Measurements from ENCODE around the gene LRRIQ3. TPM values are rescaled to one million over a fixed set of nuclear protein-coding genes. Genes with fewer than 3 reads are reported as not detected.

Gene LRRIQ3
- total and polyA plus RNA-seq, 2 of the 13 experiments (the other 11 are each of a cell fraction or from before 2014, with no cell fraction given), result 1.1 to 1.3 TPM

DNA sequence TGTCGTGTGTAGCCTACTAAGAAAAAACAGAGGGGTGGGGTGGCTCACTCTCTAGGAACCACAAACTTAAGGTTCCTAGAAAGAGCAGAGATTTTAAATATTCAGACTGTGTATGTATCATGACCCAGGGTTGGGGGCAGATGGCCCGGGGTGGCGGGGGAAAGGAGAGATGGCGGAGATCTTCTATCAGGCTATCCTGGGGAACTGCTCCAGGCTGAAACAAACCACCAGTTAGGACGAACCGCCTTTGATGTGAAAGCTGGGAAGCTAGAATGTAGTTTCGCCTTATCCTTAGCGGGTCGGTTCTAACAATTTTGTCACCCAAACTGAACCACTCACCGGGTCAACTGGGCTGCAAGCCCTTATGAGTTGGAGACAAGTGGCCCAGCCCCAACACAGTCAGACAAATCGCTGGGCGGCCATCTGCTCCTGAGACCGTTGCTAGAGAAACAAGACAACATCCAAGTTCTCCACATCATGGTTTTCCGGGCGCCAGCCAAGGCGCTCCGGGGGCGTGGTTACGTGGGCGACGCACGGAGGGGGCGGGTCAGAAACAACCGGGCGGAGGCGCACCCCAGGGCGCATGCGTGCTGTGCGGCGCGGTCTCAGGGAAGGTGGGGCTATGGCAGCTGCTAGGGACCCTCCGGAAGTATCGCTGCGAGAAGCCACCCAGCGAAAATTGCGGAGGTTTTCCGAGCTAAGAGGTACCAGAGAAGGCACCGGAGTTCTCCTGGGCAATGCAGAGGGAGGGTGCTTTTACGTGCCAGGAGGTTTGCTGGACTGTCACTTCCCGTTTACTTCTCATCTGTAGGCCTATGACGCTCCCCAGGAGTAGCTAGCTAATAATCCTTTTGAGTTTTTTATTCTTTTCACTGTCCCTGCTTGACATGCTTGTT, at the start of gene LRRIQ3, which contains the start of gene FPGT (continued):
- peak; percentile 69; the same call in 1 of the 2 replicates for TF ChIP-seq ZNF335 (CRISPR knock-in tag; IDR thresholded peaks at IDR 0.05)
- TF ChIP-seq, protein P1, sequence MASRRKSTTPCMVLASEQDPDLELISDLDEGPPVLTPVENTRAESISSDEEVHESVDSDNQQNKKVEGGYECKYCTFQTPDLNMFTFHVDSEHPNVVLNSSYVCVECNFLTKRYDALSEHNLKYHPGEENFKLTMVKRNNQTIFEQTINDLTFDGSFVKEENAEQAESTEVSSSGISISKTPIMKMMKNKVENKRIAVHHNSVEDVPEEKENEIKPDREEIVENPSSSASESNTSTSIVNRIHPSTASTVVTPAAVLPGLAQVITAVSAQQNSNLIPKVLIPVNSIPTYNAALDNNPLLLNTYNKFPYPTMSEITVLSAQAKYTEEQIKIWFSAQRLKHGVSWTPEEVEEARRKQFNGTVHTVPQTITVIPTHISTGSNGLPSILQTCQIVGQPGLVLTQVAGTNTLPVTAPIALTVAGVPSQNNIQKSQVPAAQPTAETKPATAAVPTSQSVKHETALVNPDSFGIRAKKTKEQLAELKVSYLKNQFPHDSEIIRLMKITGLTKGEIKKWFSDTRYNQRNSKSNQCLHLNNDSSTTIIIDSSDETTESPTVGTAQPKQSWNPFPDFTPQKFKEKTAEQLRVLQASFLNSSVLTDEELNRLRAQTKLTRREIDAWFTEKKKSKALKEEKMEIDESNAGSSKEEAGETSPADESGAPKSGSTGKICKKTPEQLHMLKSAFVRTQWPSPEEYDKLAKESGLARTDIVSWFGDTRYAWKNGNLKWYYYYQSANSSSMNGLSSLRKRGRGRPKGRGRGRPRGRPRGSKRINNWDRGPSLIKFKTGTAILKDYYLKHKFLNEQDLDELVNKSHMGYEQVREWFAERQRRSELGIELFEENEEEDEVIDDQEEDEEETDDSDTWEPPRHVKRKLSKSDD (CRISPR knock-in tag; IDR thresholded peaks at IDR 0.05; ENCODE audit: low read depth), result no peak
- TF ChIP-seq ZNF501 (CRISPR knock-in tag; IDR thresholded peaks at IDR 0.05), result peak; percentile 67
- TF ChIP-seq, protein P2, sequence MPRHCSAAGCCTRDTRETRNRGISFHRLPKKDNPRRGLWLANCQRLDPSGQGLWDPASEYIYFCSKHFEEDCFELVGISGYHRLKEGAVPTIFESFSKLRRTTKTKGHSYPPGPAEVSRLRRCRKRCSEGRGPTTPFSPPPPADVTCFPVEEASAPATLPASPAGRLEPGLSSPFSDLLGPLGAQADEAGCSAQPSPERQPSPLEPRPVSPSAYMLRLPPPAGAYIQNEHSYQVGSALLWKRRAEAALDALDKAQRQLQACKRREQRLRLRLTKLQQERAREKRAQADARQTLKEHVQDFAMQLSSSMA (CRISPR knock-in tag; IDR thresholded peaks at IDR 0.05), result 0 out of 2 replicates have a peak, but pooled peaks have one; percentile 32
- TF ChIP-seq MIXL1 (CRISPR knock-in tag; IDR thresholded peaks at IDR 0.05), result 0 out of 2 replicates have a peak, but pooled peaks have one; percentile 10
- no peak for TF ChIP-seq XBP1 (CRISPR knock-in tag; IDR thresholded peaks at IDR 0.05)
- TF ChIP-seq, protein P3, sequence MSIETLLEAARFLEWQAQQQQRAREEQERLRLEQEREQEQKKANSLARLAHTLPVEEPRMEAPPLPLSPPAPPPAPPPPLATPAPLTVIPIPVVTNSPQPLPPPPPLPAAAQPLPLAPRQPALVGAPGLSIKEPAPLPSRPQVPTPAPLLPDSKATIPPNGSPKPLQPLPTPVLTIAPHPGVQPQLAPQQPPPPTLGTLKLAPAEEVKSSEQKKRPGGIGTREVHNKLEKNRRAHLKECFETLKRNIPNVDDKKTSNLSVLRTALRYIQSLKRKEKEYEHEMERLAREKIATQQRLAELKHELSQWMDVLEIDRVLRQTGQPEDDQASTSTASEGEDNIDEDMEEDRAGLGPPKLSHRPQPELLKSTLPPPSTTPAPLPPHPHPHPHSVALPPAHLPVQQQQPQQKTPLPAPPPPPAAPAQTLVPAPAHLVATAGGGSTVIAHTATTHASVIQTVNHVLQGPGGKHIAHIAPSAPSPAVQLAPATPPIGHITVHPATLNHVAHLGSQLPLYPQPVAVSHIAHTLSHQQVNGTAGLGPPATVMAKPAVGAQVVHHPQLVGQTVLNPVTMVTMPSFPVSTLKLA (IDR thresholded peaks at IDR 0.05), result peak; percentile 29
- TF ChIP-seq, protein P4, sequence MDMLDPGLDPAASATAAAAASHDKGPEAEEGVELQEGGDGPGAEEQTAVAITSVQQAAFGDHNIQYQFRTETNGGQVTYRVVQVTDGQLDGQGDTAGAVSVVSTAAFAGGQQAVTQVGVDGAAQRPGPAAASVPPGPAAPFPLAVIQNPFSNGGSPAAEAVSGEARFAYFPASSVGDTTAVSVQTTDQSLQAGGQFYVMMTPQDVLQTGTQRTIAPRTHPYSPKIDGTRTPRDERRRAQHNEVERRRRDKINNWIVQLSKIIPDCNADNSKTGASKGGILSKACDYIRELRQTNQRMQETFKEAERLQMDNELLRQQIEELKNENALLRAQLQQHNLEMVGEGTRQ (IDR thresholded peaks at IDR 0.05; ENCODE audit: low read depth, low read length), result no peak
- TF ChIP-seq, protein P4 (CRISPR knock-in tag; IDR thresholded peaks at IDR 0.05; ENCODE audit: borderline replicate concordance), result no peak
- TF ChIP-seq CBX1 (IDR thresholded peaks at IDR 0.05; ENCODE audit: low read depth), result peak; percentile 53
- TF ChIP-seq SMAD9 (CRISPR knock-in tag; IDR thresholded peaks at IDR 0.05), result no peak
- 0 out of 2 replicates have a peak, but pooled peaks have one; percentile 45 for TF ChIP-seq ARNT2 (CRISPR knock-in tag; IDR thresholded peaks at IDR 0.05; ENCODE audit: low read depth)
- TF ChIP-seq ZNF30 (CRISPR knock-in tag; IDR thresholded peaks at IDR 0.05), result no peak
- TF ChIP-seq ZNF496 (CRISPR knock-in tag; IDR thresholded peaks at IDR 0.05; ENCODE audit: insufficient replicate concordance), result no peak
- TF ChIP-seq, protein P5, sequence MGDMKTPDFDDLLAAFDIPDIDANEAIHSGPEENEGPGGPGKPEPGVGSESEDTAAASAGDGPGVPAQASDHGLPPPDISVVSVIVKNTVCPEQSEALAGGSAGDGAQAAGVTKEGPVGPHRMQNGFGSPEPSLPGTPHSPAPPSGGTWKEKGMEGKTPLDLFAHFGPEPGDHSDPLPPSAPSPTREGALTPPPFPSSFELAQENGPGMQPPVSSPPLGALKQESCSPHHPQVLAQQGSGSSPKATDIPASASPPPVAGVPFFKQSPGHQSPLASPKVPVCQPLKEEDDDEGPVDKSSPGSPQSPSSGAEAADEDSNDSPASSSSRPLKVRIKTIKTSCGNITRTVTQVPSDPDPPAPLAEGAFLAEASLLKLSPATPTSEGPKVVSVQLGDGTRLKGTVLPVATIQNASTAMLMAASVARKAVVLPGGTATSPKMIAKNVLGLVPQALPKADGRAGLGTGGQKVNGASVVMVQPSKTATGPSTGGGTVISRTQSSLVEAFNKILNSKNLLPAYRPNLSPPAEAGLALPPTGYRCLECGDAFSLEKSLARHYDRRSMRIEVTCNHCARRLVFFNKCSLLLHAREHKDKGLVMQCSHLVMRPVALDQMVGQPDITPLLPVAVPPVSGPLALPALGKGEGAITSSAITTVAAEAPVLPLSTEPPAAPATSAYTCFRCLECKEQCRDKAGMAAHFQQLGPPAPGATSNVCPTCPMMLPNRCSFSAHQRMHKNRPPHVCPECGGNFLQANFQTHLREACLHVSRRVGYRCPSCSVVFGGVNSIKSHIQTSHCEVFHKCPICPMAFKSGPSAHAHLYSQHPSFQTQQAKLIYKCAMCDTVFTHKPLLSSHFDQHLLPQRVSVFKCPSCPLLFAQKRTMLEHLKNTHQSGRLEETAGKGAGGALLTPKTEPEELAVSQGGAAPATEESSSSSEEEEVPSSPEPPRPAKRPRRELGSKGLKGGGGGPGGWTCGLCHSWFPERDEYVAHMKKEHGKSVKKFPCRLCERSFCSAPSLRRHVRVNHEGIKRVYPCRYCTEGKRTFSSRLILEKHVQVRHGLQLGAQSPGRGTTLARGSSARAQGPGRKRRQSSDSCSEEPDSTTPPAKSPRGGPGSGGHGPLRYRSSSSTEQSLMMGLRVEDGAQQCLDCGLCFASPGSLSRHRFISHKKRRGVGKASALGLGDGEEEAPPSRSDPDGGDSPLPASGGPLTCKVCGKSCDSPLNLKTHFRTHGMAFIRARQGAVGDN (CRISPR knock-in tag; IDR thresholded peaks at IDR 0.05), result peak; percentile 72
- no peak for TF ChIP-seq HNRNPL (IDR thresholded peaks at IDR 0.05; ENCODE audit: low read depth, low read length)
